GM19372 (cell line): ENCODE measurements around the gene KLF2.

Experiments
- ATAC-seq: cut with Tn5 transposase; IDR thresholded peaks from one replicate; pipeline ENCODE4 v1.9.1; 2021; ENCODE audit warnings: mild to moderate bottlenecking, low read depth, moderate library complexity; ENCODE audit not compliant: unreplicated experiment

Gene KLF2

DNA sequence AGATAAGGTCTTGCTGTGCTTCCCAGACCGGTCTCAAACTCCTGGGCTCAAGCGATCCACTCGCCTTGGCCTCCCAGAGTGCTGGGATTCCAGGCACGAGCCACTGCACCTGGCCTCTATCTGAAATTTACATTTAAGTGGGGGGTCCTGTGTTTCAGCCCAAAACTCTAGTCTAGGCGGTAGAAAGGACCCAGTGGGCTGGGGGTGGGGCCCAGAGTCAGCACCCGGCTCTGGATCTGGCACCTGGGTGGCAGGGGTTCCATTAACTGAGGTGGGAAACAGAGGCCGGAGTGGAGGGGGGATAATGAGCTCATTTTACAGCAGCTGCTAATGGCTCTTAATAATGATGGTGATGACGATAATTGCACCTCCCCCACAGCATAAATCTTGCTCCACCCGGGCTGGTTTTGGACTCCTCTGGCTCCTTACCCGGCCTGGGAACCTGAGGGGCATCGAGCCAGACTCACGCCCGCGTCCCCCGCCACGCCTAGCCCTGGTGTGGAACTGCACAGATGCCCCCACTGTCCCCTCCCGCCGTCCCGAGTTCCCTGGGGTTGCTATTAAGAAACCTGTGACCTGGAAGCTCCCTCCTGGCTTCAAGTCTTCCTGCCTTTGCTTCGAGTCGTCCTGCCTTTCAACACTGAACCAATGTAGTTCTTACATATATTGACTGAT is 17.8 kb upstream of the KLF2 start:
- no peak for ATAC-seq

DNA sequence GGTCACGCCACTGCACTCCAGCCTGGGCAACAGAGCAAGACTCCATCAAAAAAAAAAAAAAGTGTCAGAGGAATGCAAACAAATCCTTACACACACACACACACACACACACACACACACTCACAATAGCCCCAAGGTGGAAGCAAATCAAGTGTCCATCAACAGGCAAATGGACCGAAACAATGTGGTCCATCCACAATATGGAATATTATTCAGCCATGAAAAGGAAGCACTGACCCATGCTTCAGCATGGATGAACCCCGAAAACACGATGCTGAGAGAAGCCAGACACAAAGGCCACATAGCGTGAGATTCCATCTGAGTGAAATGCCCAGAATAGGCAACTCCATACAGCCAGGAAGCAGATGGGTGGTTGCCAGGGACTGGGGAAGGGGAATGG is 16.5 kb upstream of the KLF2 start:
- no peak for ATAC-seq

DNA sequence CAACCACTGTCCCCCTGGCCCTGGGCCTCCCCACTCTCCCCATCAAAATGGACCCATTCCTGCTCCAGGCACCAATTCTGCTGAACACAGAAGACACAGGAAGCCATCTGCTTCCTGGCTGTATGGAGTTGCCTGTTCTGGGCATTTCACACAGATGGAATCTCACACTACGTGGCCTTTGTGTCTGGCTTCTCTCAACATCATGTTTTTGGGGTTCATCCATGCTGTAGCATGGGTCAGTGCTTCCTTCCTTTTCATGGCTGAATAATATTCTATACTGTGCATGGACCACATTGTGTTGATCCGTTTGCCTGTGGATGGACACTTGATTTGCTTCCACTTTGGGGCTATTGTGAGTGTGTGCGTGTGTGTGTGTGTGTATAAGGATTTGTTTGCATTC is 15.0 kb upstream of the KLF2 start:
- no peak for ATAC-seq

DNA sequence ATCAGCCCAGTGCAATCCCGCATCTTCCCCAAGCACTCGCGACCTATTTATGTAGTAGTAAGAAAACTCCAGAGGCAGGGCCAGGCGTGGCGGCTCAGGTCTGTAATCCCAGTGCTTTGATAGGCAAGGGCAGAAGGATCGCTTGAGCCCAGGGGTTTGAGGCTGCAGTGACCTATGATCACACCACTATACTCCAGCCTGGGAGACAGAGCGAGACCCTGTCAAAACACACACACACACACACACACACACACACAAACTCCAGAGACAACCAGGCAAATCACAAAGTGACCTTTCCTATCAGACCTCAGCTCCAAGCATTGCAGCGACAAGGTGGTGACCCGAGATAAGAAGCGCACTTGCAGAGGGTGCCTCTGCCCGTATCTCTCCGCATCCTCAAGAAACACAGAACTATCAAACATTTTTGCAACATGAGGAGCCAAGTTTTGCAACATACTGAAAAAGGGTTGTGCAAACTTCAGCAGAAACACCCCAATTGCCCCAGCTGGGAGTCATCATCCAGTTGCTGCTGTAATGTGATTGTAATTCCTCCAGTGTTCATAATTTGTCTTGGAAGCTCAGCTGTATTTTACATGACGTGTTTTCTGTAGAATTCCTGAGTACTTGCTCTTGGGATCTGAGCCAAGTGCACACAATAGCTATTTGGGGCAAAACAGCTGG is 8.7 kb upstream of the KLF2 start:
- ATAC-seq = no peak

DNA sequence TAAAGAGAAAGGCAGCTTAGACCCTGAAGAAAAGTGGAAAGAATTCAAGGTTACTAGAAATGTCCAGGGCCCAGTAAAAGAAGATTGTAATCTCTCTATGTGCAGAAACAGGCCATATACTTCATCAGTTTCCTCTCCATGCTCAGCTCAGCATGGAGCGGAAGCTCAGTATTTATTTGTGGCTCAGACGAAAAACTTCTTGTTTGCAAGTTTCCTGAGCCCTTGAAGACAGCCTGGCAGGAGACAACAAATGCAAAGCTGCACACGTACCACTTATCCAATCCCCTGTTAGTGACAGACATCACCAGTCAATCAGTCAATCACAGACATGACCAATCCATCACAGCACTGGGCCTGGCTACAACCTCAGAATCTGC is 8.1 kb upstream of the KLF2 start:
- no peak for ATAC-seq

DNA sequence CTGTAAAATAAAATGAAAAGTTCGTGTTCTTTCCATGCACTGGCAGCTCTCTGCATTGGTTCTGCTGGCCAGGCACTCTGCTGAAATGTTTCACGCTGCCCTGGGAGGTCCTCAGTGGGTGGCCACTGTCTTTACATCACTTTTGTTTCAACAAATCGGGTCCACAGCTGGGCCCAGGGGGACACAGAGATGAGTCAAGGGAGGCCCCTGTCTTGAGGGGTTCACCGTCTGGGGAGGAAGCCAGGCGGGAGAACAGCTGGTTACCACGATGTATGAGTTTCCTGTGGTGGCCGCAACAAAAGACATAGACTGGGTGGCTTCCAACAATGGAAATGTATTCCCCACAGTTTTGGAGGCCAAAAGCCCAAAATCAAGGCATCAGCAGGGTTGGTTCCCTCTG is 5.1 kb upstream of the KLF2 start:
- ATAC-seq = no peak

DNA sequence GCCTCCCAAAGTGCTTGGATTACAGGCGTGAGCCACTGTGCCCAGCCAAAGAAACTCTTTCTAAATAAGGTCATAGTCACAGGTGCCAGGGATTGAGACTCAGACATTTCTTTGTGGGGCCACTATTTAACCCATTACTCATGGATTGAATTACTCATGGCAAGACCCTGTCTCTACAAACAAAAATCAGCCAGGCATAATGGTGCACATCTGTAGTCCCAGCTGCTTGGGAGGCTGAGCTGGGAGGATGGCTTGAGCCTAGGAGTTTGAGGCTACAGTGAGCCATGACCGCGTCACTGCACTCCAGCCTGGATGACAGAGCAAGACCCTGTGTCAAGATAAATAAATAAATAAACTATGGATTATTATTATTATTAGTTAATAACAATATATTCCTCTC is 3.6 kb upstream of the KLF2 start:
- no peak for ATAC-seq

DNA sequence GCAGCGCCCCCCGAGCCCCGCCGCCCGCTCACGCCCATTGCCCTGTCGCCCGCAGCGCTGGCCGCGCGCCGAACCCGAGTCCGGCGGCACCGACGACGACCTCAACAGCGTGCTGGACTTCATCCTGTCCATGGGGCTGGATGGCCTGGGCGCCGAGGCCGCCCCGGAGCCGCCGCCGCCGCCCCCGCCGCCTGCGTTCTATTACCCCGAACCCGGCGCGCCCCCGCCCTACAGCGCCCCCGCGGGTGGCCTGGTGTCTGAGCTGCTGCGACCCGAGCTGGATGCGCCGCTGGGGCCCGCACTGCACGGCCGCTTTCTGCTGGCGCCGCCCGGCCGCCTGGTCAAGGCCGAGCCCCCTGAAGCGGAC is 518 bp downstream of the KLF2 start:
- peak; percentile 12 for ATAC-seq

DNA sequence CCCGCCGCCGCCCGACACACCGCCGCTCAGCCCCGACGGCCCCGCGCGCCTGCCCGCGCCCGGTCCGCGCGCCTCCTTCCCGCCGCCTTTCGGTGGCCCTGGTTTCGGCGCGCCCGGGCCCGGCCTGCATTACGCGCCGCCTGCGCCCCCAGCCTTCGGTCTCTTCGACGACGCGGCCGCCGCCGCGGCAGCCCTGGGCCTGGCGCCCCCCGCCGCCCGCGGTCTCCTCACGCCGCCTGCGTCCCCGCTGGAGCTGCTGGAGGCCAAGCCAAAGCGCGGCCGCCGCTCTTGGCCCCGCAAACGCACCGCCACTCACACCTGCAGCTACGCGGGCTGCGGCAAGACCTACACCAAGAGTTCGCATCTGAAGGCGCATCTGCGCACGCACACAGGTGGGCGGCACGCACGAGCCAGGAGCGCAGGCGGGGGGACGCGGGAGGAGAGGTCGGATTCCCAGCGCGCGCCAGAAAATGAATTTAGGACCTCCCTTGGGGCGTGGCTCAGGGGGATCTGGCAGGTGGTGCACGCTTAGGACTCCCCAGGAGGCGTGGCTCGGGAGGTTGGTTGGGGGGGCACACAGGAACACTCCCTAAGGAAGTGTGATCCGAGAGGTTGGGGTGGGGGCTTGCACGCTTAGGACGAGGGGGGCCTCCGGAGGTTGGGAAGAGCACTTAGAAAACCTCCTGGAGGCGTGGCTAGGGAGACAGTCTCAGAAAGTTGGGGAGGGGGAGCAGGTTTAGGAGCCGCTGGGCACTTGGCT is 1.2 kb downstream of the KLF2 start:
- ATAC-seq = no peak

DNA sequence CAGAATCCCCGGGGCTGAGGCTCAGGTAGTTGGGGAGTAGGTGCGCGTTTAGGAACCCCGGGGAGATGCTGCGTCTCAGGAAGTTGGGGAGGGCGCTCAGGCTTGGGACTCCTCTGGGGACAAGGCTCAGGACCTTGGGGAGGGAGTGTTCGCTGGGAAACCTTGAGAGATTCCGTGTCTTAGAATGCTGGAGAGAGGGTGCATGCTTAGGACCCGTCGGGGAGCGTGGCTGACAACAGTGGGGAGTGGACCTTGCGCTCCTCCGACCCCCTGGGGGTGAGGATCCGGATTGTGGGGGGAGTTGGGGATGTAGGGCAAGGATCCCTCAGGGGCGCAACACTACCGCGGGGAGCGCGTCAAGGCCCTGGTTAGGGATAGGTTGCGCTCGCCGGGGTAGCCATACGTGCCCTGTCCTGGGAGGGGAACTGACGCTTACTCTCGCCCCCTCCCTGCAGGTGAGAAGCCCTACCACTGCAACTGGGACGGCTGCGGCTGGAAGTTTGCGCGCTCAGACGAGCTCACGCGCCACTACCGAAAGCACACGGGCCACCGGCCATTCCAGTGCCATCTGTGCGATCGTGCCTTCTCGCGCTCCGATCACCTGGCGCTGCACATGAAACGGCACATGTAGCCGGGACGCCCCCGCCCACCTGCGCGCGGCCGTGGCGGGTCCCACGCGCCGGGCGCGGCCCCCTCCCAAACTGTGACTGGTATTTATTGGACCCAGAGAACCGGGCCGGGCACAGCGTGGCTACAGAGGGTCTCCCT is 2.0 kb downstream of the KLF2 start:
- ATAC-seq = no peak

DNA sequence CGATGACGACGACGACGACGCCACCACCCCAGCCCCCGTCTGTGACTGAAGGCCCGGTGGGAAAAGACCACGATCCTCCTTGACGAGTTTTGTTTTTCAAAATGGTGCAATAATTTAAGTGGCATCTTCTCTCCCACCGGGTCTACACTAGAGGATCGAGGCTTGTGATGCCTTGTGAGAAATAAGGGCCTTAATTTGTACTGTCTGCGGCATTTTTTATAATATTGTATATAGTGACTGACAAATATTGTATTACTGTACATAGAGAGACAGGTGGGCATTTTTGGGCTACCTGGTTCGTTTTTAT is 2.5 kb downstream of the KLF2 start:
- ATAC-seq = no peak

DNA sequence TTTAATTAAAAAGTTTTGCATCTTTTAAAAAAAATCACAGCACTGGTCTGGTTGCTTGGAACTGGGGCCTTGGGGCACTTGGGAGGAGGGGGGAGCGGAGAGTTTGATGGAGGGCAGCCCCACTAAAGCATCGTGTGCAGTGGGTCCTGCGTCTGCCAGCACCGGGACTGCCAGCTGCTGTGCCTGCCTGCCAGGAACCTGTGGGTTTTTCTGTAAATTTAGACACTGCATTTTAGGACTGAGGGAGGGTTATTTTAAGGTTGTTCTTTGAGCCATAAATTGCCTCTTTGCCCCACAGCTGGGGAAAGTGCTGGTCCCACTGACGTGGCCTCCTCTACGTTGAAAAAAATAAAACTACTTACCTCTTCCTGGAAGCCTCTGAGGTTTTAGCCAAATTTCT is 2.9 kb downstream of the KLF2 start:
- no peak for ATAC-seq

DNA sequence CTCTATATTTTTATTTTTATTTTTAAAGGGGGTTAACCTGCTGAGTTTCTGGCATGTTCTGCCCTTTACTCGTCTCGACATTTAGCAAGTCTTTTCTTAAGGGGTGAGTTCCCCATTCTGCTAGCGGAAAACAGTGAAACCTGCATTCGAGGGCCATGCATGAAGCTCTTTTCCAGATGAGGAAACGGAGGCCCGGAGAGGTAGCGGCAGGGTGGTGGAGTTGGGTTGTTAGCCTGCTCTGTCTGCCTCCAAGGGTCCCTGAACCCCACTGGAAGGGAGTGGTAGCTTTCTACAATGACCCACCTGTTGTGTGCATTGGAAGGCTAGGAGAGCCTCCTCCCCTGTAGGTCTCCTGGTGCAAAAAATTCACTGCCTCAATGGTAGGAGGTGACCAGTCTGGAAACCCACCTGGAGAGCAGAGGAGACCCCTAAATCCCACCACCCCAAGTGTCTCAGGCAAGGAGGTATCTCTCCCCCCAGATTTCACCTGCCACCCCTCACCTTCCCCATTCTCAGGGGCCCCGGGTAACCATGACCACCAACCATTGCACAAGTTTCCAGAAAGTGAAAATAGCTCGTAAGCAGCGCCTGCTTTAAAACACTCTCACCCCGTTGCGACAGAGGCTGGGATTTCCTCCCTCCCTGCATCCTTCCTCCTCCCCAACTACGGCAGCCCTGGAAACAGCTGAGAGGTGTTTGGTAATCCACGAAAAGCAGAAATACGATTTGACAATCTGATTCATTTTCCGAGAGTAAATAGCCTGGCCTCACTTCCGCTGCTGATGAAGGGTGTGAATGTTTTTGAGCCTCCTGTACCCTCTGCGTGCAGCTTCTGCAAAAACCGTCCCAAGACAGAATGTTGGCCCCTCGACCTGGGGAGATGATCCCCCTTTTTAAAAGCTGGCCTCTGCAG is 3.5 kb downstream of the KLF2 start:
- ATAC-seq = no peak

DNA sequence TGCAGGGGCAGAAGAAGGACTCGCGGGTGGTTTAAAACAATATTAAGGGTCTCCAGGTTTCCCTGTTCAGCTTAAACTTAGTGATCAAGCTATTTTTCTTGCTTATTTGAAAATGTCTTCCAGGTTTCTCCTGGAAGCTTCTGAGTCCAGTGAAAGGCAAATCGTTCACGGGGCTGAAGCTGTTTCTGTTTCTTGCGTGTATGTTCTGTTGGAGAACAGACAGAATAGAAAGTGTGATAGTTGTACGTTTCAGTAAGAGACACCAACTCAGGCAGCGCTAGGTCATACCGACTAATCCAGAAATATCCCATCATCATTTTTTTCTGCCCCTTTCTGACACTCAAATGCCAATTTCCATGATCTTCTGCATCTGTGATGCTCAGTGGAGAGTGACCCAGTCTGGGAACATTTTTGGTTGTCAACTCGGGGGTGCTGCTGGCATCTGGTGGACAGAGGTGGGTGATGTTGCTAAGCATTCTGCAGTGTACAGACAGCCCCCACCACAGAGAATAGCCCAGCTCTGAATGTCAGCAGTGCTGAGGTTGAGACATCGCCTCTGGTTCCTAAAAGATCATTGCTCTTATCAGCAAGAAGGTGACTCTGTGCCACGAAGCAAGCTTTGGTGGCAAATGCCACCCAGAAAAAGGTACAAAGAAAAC is 4.3 kb downstream of the KLF2 start:
- no peak for ATAC-seq

DNA sequence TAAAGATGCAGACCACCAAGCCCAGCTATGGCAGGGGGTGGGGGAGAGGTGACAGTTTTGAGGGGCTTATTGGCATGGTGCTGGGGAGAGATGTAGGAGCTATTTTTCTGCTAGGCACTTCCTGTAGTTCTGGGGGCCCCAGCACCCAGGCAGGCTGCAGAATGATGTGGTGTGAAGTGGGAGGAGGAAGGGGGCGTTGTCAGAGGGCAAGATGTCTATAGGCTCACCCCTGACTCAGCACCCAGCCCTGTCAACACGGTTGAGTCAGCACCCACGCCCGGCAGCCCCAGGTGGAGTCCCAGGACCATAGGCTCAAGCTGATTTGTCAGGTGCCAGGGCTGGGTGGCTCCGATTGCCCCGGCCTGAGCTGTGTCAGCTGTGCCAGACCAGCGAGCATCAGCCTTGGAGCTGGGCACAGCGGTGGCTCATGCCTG is 5.8 kb downstream of the KLF2 start:
- ATAC-seq = no peak

DNA sequence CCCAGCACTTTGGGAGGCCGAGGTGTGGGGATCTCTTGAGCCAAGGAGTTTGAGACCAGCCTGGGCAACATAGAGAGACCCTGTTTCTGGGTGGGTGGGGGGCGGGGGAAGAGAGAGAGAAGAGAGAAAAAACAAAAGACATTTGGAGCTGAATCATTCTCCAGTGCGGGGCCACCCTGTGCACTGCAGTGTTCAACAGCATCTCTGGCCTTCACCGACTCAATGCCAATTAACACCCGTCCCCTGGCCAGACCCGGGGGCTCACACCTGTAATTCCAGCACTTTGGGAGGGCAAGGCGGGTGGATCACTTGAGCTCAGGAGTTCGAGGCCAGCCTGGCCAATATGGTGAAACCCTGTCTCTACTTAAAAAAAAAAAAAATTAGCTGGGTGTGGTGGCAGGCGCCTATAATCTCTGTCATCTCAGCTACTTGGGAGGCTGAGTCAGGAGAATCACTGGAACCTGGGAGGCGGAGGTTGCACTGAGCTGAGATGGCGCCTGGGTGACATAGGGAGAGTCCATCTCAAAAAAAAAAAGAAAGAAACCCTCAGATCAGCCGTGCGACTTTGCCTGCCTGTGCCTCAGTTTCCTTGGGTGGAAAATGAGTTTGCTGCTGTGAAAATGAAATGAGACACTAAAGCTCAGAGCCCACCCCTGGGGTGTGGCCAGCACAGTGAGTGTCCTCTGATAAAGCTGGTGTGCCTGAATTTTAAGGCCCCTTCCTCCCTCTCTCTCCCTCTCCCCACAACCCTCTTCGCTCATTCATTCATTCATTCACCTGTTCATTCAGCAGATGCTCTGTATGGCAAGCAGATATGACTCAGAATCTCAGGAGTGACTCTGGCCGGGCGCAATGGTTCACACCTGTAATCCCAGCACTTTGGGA is 6.4 kb downstream of the KLF2 start:
- no peak for ATAC-seq

DNA sequence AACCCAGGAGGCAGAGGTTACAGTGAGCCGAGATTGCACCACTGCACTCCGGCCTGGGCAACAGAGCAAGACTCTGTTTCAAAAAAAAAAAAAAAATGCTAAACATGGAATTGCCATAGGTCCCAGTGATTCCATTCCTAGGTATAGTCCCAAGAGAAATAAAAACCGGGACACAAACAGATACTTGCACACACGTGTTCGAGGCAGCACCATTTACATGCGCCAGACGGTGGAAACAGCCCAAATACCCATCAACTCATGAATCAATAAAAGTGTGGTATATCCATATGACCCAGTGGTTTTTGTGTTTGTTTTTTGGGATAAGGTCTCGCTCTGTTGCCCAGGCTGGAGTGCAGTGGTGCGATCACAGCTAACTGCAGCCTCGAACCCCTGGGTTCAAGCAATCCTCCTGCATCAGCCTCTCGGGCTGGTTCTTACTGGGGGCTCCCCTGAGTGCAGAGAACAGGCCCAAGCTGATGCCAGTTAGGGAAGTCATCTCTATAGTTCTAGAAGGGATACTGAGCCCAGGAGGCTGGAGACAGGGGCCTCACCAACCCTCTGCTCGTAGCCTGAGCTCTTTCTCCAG is 8.5 kb downstream of the KLF2 start:
- ATAC-seq = no peak

DNA sequence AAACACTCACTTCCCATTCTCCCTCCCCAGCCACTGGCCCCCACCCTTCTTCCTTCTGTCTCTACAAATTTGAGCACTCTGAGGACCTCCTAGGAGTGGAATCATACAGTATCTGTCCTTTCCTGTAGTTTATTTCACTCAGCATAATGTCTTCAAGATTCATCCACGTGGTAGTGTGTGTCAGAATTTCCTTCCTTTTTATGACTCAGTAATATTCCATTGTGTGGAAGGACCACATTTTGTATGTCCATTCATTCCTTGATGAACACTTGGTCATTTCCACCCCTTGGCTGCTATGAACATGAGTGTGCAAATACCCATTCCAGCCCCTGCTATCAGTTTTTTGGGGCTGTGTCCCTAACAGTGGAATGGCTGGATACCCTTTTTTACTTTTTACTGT is 9.8 kb downstream of the KLF2 start:
- ATAC-seq = no peak
